Fibroblast of lung (primary cell): Measurements from ENCODE around the gene CAMTA1.

ENCODE experiments used
- EZH2 ChIP-seq: IDR thresholded peaks from 2 replicates; pipeline ENCODE4 v1.5.1; 2012; ENCODE audit warnings: low read length, control low read depth, mild to moderate bottlenecking; ENCODE audit errors: missing control alignments
- TF ChIP-seq, protein P1 (sequence below), 2 donors: IDR thresholded peaks in 1 of 2; conservative IDR thresholded peaks in 1 of 2; 1 replicate in 1 of 2; 2 replicates in 1 of 2; pipeline ENCODE4 v1.5.1; 2011 to 2012; ENCODE audit warnings: low read length in 2 of 2, control low read depth in 1 of 2, inconsistent platforms in 1 of 2, low read depth in 1 of 2, mild to moderate bottlenecking in 1 of 2

DNA sequence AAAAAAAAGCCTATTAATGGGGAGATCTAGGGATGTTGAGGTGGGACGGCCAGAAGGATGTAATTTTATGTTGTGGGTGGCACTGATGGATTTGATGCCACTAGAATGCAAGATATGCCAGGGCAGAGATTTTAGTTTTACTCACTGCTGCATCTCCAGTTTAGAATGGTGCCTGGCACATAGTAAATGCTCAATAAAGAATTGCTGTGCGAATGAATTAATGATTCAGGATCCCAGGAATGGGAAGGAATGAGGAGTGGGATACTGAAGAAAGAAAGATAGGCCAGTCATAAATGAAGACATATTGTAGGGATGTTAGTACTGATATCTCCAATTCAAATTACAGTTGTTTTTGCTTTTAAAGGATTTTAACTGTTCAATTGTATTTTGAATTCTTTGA lies 72.6 kb downstream of the CAMTA1 start:
- TF ChIP-seq, protein P1, sequence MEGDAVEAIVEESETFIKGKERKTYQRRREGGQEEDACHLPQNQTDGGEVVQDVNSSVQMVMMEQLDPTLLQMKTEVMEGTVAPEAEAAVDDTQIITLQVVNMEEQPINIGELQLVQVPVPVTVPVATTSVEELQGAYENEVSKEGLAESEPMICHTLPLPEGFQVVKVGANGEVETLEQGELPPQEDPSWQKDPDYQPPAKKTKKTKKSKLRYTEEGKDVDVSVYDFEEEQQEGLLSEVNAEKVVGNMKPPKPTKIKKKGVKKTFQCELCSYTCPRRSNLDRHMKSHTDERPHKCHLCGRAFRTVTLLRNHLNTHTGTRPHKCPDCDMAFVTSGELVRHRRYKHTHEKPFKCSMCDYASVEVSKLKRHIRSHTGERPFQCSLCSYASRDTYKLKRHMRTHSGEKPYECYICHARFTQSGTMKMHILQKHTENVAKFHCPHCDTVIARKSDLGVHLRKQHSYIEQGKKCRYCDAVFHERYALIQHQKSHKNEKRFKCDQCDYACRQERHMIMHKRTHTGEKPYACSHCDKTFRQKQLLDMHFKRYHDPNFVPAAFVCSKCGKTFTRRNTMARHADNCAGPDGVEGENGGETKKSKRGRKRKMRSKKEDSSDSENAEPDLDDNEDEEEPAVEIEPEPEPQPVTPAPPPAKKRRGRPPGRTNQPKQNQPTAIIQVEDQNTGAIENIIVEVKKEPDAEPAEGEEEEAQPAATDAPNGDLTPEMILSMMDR (conservative IDR thresholded peaks at IDR 0.05 in 1 of 2, IDR thresholded peaks at IDR 0.05 in 1 of 2; ENCODE audit: low read depth in 1 of 2, low read length in 2 of 2), result no peak
- TF ChIP-seq EZH2, result no peak
